ENCODE measurements around the gene SGPP2. TPM values are rescaled to one million over a fixed set of nuclear protein-coding genes. Genes with fewer than 3 reads are reported as not detected.

Gene SGPP2
- total RNA-seq, 1 donor from 2014 or later, result 12.4 TPM

DNA sequence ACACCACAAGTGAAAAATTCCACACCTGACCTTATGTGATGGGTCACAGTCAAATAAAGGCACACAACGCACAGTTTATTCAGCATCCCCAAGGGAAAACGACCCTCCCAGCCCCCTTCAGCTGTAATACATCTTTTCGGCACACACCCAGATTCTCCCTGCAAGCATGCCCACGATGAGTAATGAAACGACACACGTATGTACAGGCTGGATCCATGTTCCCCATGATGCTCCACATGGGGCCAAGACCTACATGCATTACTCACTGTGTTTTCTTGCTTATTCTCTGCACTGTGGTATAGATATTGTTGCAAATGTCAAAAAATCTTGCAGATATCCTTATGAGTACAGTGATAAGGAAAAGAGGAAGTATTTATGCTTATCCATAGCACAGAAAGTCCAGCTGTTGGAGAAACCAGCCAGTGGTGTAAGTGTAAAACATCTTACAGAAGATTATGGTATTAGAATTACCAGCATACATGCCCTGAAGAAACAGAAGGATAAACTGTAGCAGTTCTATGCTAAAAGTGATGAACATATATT is 32.5 kb upstream of the SGPP2 start:
- POLR2A ChIA-PET, result no interaction called here
- no peak overlapping the region for H3K27ac Mint-ChIP-seq
- intact Hi-C loops (cut with micrococcal nuclease), result no loop called here
- TF ChIP-seq, protein P1, sequence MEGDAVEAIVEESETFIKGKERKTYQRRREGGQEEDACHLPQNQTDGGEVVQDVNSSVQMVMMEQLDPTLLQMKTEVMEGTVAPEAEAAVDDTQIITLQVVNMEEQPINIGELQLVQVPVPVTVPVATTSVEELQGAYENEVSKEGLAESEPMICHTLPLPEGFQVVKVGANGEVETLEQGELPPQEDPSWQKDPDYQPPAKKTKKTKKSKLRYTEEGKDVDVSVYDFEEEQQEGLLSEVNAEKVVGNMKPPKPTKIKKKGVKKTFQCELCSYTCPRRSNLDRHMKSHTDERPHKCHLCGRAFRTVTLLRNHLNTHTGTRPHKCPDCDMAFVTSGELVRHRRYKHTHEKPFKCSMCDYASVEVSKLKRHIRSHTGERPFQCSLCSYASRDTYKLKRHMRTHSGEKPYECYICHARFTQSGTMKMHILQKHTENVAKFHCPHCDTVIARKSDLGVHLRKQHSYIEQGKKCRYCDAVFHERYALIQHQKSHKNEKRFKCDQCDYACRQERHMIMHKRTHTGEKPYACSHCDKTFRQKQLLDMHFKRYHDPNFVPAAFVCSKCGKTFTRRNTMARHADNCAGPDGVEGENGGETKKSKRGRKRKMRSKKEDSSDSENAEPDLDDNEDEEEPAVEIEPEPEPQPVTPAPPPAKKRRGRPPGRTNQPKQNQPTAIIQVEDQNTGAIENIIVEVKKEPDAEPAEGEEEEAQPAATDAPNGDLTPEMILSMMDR (IDR thresholded peaks at IDR 0.05), result no peak
- H3K36me3 Mint-ChIP-seq (ENCODE audit: low read depth), result no peaks in the 10 kb centered on the region
- no peak for DNase-seq
- peaks cover 6% of the 10 kb centered on the region for H3K27me3 Mint-ChIP-seq
- no peak for ATAC-seq (ENCODE audit: low read depth)
- CTCF ChIA-PET, result no interaction called here
- no peak overlapping the region for H3K4me3 Mint-ChIP-seq
- no peaks in the 10 kb centered on the region for H3K4me1 Mint-ChIP-seq
- no peaks in the 10 kb centered on the region for H3K9me3 Mint-ChIP-seq

DNA sequence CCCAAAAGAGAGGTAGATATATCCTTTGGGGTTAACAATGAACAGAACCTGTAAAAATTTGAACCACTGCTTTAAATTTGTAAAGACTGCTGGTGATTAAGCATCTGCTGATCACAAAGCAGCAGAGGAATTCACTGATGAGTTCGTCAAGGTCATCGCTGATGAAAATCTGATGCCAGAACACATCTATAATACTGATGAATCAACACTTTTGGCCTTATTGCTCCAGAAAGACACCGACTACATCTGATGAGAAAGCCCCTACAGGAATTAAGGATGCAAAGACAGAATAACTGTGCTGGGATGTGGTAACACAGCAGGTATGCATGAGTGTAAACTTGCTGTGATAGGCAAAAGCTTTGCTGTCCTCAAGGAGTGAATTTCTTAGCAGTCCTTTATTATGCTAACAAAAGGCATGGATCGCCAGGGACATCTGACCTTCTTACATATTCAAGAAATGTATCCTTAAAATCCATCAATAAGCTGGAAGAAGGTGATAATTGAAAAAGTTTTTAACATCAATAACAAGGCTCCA is 30.5 kb upstream of the SGPP2 start:
- Mint-ChIP-seq H3K4me3 (no peak overlapping the region), H3K36me3 (ENCODE audit: low read depth) (no peaks in the 10 kb centered on the region), H3K27me3 (no peaks in the 10 kb centered on the region), H3K9me3 (no peaks in the 10 kb centered on the region), H3K27ac (no peak overlapping the region), H3K4me1 (no peaks in the 10 kb centered on the region)
- ChIA-PET CTCF (no interaction called here), POLR2A (no interaction called here)
- DNase-seq, result no peak
- intact Hi-C loops (cut with micrococcal nuclease), result no loop called here
- TF ChIP-seq, protein P1 (IDR thresholded peaks at IDR 0.05), result no peak
- no peak for ATAC-seq (ENCODE audit: low read depth)

- ATAC-seq (ENCODE audit: low read depth) (no peak), DNase-seq (no peak)
- Mint-ChIP-seq H3K36me3 (ENCODE audit: low read depth) (no peaks in the 10 kb centered on the region), H3K4me1 (no peaks in the 10 kb centered on the region), H3K27ac (no peak overlapping the region), H3K27me3 (no peaks in the 10 kb centered on the region), H3K4me3 (no peak overlapping the region), H3K9me3 (peaks cover 2% of the 10 kb centered on the region)
- intact Hi-C loops (cut with micrococcal nuclease), result no loop called here
- POLR2A ChIA-PET, result no interaction called here
- CTCF ChIA-PET, result no interaction called here
- TF ChIP-seq, protein P1 (IDR thresholded peaks at IDR 0.05), result no peak
Observed at GRCh38 chr2:222398446-222398885, 25.9 kb upstream of the SGPP2 start.

GRCh38 chr2:222399038-222399783 is 25.1 kb upstream of the SGPP2 start:
- intact Hi-C loops (cut with micrococcal nuclease), result no loop called here
- ATAC-seq (ENCODE audit: low read depth), result no peak
- Mint-ChIP-seq H3K36me3 (ENCODE audit: low read depth) (no peaks in the 10 kb centered on the region), H3K4me1 (no peaks in the 10 kb centered on the region), H3K9me3 (peaks cover 2% of the 10 kb centered on the region), H3K27me3 (no peaks in the 10 kb centered on the region), H3K27ac (no peak overlapping the region), H3K4me3 (no peak overlapping the region)
- ChIA-PET CTCF (no interaction called here), POLR2A (no interaction called here)
- TF ChIP-seq, protein P1 (IDR thresholded peaks at IDR 0.05), result no peak
- no peak for DNase-seq

DNA sequence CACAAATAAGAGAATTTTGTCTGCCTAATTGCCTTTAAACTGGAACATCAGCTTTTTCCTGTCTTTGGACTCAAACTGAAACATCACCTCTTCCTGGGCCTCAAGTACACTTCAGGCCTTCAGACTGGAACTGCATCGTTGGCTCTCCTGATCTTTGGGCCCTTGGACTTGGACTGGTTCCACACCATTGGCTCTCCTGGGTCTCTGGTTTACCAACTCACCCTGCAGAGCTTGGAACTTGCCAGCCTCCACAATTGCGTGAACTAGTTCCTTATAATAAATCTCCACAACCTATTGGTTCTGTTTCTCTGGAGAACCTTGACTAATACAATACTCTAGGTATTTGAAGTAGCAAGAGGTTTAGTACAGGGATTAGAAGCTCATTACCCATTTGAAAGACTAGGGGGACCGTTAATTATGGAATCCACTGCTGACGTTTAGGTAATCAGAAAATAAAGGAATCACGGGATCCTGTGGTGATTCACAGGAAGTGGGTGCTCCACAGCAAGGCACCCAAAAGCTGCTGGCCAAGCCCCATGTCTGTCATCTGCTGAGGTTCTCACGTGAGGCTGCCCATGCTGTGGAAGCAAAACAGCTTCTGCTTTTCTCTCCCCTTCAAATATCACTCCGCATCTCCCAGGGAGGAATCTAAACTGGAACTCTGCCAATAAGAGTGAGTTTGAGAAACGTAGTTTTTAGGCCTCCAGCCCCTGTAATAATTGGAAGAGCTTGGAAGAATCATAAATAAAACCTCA is 20.0 kb upstream of the SGPP2 start:
- Mint-ChIP-seq H3K36me3 (ENCODE audit: low read depth) (no peaks in the 10 kb centered on the region), H3K4me1 (no peaks in the 10 kb centered on the region), H3K27ac (no peak overlapping the region), H3K9me3 (peaks cover 4% of the 10 kb centered on the region), H3K4me3 (no peak overlapping the region), H3K27me3 (no peaks in the 10 kb centered on the region)
- TF ChIP-seq, protein P1 (IDR thresholded peaks at IDR 0.05), result no peak
- no peak for DNase-seq
- intact Hi-C loops (cut with micrococcal nuclease), result no loop called here
- no peak for ATAC-seq (ENCODE audit: low read depth)
- ChIA-PET CTCF (no interaction called here), POLR2A (no interaction called here)
